K562 (cell line): Measurements from ENCODE around the gene N4BP2. TPM values are rescaled to one million over a fixed set of nuclear protein-coding genes. Genes with fewer than 3 reads are reported as not detected.

ENCODE experiments used
- BRD9 ChIP-seq: fragments of 450-650 bp; IDR thresholded peaks from 2 replicates; pipeline ENCODE4 v1.6.1; 2018; ENCODE audit warnings: low read depth; ENCODE audit not compliant: partially characterized antibody
- DACH1 ChIP-seq: fragments of 450-650 bp; IDR thresholded peaks from 2 replicates; pipeline ENCODE4 v1.6.1; 2018; ENCODE audit not compliant: partially characterized antibody
- ETV1 ChIP-seq: fragments of 450-650 bp; conservative IDR thresholded peaks from 2 replicates; pipeline ENCODE4 v1.6.1; 2016; ENCODE audit warnings: missing genetic modification characterization, control low read depth, low read depth, missing compliant biosample characterization
- HDAC8 ChIP-seq: fragments of 450-650 bp; IDR thresholded peaks from 2 replicates; pipeline ENCODE4 v1.6.1; 2016; ENCODE audit warnings: mild to moderate bottlenecking, missing genetic modification characterization, moderate library complexity, missing compliant biosample characterization
- MIER1 ChIP-seq: fragments of 450-650 bp; IDR thresholded peaks from 2 replicates; pipeline ENCODE4 v1.6.1; 2016; ENCODE audit warnings: antibody characterized with exemption, mild to moderate bottlenecking, low read depth
- MYC ChIP-seq, 2 experiments: fragments of 250-450 bp in 1 of 2; sonication (Bioruptor Pico) in 1 of 2; IDR thresholded peaks; 2 replicates each; pipeline versions ENCODE4 v1.5.1 to v1.6.1; 2012 to 2021; ENCODE audit warnings: low read depth in 2 of 2, borderline replicate concordance in 1 of 2, improper control_type of control experiment in 1 of 2, low read length in 1 of 2, mild to moderate bottlenecking in 1 of 2, moderate library complexity in 1 of 2
- RB1 ChIP-seq: fragments of 450-650 bp; IDR thresholded peaks from 2 replicates; pipeline ENCODE4 v1.6.1; 2017; ENCODE audit warnings: low read depth, mild to moderate bottlenecking
- TAL1 ChIP-seq: fragments of 450-650 bp; IDR thresholded peaks from 2 replicates; pipeline ENCODE4 v1.6.1; 2016; ENCODE audit warnings: mild to moderate bottlenecking
- ZNF224 ChIP-seq: sonication (generic); formaldehyde crosslinking; IDR thresholded peaks from 2 replicates; pipeline ENCODE4 v1.8.0; 2022; ENCODE audit warnings: mild to moderate bottlenecking, missing genetic modification reagents
- ZNF507 ChIP-seq: conservative IDR thresholded peaks from 2 replicates; pipeline ENCODE4 v1.6.1; 2017; ENCODE audit warnings: missing genetic modification characterization, missing compliant biosample characterization
- polyA plus RNA-seq, 8 experiments: library from polyadenylated mRNA; depleted of rRNA in 4 of 8; stranded (reverse) in 5 of 8; unstranded in 3 of 8; fragments of >200 nt; fragmentation: Nextera tagmentation in 2 of 8; fragmentation: Illumina TruSeq in 1 of 8; extraction: Ambion mirVana in 2 of 8; extraction: Trizol in 1 of 8; gene quantifications; 2 replicates each; pipeline versions ENCODE4 v1.2.1 to v1.2.3, GENCODE V29; 2011 to 2014; ENCODE audit warnings: inconsistent platforms in 1 of 8, missing spikeins in 1 of 8
- total RNA-seq, 7 experiments: library from RNA; depleted of rRNA in 6 of 7; stranded (reverse); fragments of >200 nt in 6 of 7; fragmentation: Illumina TruSeq in 2 of 7; extraction: Trizol in 2 of 7; gene quantifications; 2 replicates each; pipeline versions ENCODE4 v1.2.1 to v1.2.3, GENCODE V29; 2011 to 2021; ENCODE audit warnings: low replicate concordance in 1 of 7
- TF ChIP-seq, protein P1 (sequence below): fragments of 450-650 bp; formaldehyde crosslinking; IDR thresholded peaks from 2 replicates; pipeline ENCODE4 v1.4.0; 2020; ENCODE audit warnings: mild to moderate bottlenecking, moderate library complexity
- TF ChIP-seq, protein P2 (sequence below), 2 experiments: fragments of 450-650 bp in 1 of 2; sonication (generic) in 1 of 2; formaldehyde crosslinking; conservative IDR thresholded peaks; 2 replicates each; pipeline versions ENCODE4 v1.4.0 to v1.8.1; 2020 to 2022; ENCODE audit warnings: mild to moderate bottlenecking in 1 of 2, missing genetic modification reagents in 1 of 2
- TF ChIP-seq, protein P3 (sequence below): fragments of 450-650 bp; formaldehyde crosslinking; conservative IDR thresholded peaks from 2 replicates; pipeline ENCODE4 v1.4.0; 2022; ENCODE audit warnings: mild to moderate bottlenecking, missing genetic modification characterization
- TF ChIP-seq, protein P4 (sequence below), 2 experiments: IDR thresholded peaks; 2 replicates each; pipeline ENCODE4 v1.6.1; 2012; ENCODE audit warnings: improper control_type of control experiment in 2 of 2, low read depth in 2 of 2, low read length in 2 of 2, borderline replicate concordance in 1 of 2
- TF ChIP-seq, protein P5 (sequence below): IDR thresholded peaks from 2 replicates; pipeline ENCODE4 v1.6.1; 2016; ENCODE audit warnings: missing genetic modification characterization, missing compliant biosample characterization

The N4BP2 gene
- total and polyA plus RNA-seq, 9 of the 15 experiments (the other 6 are each of a cell fraction or from before 2014, with no cell fraction given), result 2.7 to 12.6 (median 7.6) TPM

DNA sequence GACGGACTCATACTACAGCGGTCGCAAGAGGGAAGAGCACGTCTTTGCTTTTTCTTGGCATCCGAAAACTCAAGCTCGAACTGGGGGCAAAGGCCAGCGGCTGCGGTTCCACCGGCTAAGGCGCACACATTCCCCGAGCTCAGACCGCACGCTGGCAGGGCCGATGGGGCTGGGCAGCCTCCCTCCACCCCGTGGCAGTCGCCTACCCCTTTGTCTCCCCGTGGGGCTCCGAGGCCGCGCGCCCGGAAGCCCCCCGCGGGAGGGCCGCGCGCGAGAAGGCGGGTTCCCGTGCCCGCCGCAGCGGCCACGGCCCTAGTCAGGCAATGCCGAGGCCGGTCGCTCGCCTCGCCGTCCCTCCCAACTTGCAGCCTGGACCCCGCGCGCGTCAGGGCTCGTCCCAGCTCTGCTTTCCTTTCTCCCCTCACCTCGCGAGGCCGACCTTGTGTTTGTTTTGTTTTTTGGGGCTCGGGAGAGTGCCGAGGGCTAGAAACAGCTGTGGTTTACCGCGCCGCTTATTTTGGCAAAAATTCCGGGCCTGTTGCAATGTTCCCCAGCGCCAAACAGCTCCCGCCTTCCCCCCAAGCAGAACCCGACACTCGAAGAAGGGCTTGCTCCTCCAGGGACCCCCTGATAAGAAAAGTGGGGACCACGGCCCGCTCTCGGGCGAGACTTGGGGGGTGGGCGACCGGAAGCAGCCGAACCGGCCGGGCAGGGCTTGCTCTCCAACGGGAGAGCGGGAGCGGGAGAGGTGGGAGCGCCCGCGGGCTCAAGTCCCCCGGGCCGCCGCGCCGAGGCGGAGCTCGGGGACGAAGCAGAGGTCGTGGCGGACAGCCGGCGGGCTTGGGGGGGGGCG is 561 bp upstream of the N4BP2 start (continued):
- TF ChIP-seq, protein P1, sequence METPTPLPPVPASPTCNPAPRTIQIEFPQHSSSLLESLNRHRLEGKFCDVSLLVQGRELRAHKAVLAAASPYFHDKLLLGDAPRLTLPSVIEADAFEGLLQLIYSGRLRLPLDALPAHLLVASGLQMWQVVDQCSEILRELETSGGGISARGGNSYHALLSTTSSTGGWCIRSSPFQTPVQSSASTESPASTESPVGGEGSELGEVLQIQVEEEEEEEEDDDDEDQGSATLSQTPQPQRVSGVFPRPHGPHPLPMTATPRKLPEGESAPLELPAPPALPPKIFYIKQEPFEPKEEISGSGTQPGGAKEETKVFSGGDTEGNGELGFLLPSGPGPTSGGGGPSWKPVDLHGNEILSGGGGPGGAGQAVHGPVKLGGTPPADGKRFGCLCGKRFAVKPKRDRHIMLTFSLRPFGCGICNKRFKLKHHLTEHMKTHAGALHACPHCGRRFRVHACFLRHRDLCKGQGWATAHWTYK (CRISPR knock-in tag), result peak; percentile 73; the same call in 1 of the 2 replicates
- TF ChIP-seq ETV1 (tag) (peak; percentile 72), DACH1 (peak; percentile 31), TAL1 (no peak), RB1 (peak; percentile 64), ZNF507 (no peak), BRD9 (peak; percentile 1), MYC (IDR thresholded peaks at IDR 0.05; ENCODE audit: low read depth, low read length) (no peak), MYC (CRISPR knock-in tag; IDR thresholded peaks at IDR 0.05; ENCODE audit: borderline replicate concordance, low read depth) (0 out of 2 replicates have a peak, but pooled peaks have one; percentile 42), ZNF224 (CRISPR knock-in tag) (no peak), HDAC8 (tag) (peak; percentile 46; the same call in 1 of the 2 replicates), MIER1 (no peak)
- TF ChIP-seq, protein P2, sequence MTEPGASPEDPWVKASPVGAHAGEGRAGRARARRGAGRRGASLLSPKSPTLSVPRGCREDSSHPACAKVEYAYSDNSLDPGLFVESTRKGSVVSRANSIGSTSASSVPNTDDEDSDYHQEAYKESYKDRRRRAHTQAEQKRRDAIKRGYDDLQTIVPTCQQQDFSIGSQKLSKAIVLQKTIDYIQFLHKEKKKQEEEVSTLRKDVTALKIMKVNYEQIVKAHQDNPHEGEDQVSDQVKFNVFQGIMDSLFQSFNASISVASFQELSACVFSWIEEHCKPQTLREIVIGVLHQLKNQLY (CRISPR knock-in tag; conservative IDR thresholded peaks at IDR 0.05), result 0 out of 4 replicates have a peak, but pooled peaks of 1 of the 2 experiments have one; percentile 12
- TF ChIP-seq, protein P3, sequence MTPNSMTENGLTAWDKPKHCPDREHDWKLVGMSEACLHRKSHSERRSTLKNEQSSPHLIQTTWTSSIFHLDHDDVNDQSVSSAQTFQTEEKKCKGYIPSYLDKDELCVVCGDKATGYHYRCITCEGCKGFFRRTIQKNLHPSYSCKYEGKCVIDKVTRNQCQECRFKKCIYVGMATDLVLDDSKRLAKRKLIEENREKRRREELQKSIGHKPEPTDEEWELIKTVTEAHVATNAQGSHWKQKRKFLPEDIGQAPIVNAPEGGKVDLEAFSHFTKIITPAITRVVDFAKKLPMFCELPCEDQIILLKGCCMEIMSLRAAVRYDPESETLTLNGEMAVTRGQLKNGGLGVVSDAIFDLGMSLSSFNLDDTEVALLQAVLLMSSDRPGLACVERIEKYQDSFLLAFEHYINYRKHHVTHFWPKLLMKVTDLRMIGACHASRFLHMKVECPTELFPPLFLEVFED, result peak; percentile 66; the same call in 1 of the 2 replicates
- TF ChIP-seq, protein P4, sequence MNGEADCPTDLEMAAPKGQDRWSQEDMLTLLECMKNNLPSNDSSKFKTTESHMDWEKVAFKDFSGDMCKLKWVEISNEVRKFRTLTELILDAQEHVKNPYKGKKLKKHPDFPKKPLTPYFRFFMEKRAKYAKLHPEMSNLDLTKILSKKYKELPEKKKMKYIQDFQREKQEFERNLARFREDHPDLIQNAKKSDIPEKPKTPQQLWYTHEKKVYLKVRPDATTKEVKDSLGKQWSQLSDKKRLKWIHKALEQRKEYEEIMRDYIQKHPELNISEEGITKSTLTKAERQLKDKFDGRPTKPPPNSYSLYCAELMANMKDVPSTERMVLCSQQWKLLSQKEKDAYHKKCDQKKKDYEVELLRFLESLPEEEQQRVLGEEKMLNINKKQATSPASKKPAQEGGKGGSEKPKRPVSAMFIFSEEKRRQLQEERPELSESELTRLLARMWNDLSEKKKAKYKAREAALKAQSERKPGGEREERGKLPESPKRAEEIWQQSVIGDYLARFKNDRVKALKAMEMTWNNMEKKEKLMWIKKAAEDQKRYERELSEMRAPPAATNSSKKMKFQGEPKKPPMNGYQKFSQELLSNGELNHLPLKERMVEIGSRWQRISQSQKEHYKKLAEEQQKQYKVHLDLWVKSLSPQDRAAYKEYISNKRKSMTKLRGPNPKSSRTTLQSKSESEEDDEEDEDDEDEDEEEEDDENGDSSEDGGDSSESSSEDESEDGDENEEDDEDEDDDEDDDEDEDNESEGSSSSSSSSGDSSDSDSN (IDR thresholded peaks at IDR 0.05; ENCODE audit: borderline replicate concordance in 1 of 2, low read depth in 2 of 2, low read length in 2 of 2), result peak; percentile 61 to 83; a peak in 2 of 4 replicates
- TF ChIP-seq, protein P5, sequence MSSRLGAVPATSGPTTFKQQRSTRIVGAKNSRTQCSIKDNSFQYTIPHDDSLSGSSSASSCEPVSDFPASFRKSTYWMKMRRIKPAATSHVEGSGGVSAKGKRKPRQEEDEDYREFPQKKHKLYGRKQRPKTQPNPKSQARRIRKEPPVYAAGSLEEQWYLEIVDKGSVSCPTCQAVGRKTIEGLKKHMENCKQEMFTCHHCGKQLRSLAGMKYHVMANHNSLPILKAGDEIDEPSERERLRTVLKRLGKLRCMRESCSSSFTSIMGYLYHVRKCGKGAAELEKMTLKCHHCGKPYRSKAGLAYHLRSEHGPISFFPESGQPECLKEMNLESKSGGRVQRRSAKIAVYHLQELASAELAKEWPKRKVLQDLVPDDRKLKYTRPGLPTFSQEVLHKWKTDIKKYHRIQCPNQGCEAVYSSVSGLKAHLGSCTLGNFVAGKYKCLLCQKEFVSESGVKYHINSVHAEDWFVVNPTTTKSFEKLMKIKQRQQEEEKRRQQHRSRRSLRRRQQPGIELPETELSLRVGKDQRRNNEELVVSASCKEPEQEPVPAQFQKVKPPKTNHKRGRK (tag), result no peak
